A673 (cell line): ENCODE results near the gene WASF2.

Source experiments
- EZH2 ChIP-seq: fragments of 200-600 bp; sonication (generic); IDR thresholded peaks from 2 replicates; pipeline ENCODE4 v1.6.1; 2017; ENCODE audit warnings: borderline replicate concordance, low read depth, mild to moderate bottlenecking, mixed read lengths, antibody characterized with exemption, low read length; ENCODE audit not compliant: poor library complexity, severe bottlenecking
- TF ChIP-seq, protein P1 (sequence below): fragments of 300-800, 200-600 bp; sonication (generic); conservative IDR thresholded peaks from 2 replicates; pipeline ENCODE4 v1.5.1; 2017; ENCODE audit warnings: low read depth, mild to moderate bottlenecking, antibody characterized with exemption, low read length, moderate library complexity, mixed read lengths

GRCh38 chr1:27536010-27536757, 46.2 kb upstream of the WASF2 start:
- TF ChIP-seq, protein P1, sequence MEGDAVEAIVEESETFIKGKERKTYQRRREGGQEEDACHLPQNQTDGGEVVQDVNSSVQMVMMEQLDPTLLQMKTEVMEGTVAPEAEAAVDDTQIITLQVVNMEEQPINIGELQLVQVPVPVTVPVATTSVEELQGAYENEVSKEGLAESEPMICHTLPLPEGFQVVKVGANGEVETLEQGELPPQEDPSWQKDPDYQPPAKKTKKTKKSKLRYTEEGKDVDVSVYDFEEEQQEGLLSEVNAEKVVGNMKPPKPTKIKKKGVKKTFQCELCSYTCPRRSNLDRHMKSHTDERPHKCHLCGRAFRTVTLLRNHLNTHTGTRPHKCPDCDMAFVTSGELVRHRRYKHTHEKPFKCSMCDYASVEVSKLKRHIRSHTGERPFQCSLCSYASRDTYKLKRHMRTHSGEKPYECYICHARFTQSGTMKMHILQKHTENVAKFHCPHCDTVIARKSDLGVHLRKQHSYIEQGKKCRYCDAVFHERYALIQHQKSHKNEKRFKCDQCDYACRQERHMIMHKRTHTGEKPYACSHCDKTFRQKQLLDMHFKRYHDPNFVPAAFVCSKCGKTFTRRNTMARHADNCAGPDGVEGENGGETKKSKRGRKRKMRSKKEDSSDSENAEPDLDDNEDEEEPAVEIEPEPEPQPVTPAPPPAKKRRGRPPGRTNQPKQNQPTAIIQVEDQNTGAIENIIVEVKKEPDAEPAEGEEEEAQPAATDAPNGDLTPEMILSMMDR: no peak
- no peak for TF ChIP-seq EZH2
